Ectodermal cell (in vitro differentiated cells): ENCODE data around the gene MYO5B.

Experiments
- H3K27ac ChIP-seq: 2 replicates; pipeline ENCODE4 v1.7.0; 2013; ENCODE audit warnings: mild to moderate bottlenecking, low read depth, low read length; ENCODE audit not compliant: insufficient read depth, poor library complexity, severe bottlenecking
- H3K27me3 ChIP-seq: 2 replicates; pipeline ENCODE4 v1.7.0; 2013; ENCODE audit warnings: mild to moderate bottlenecking, low read length; ENCODE audit not compliant: insufficient read depth, control insufficient read depth, poor library complexity, severe bottlenecking
- H3K36me3 ChIP-seq: one replicate; pipeline ENCODE4 v1.7.0; 2013; ENCODE audit warnings: low read length; ENCODE audit not compliant: control insufficient read depth, insufficient read depth
- H3K4me1 ChIP-seq: one replicate; pipeline ENCODE4 v1.7.0; 2013; ENCODE audit warnings: low read length; ENCODE audit not compliant: control insufficient read depth, insufficient read depth
- H3K4me3 ChIP-seq: 2 replicates; pipeline ENCODE4 v1.7.0; 2013; ENCODE audit warnings: low read depth, low read length, control low read depth; ENCODE audit not compliant: insufficient read depth
- H3K9me3 ChIP-seq: 2 replicates; pipeline ENCODE4 v1.7.0; 2013; ENCODE audit warnings: mild to moderate bottlenecking, low read length, moderate library complexity; ENCODE audit not compliant: control insufficient read depth
- WGBS, 2 experiments: methylation state at CpG; one replicate each; pipeline ENCODE4 v1.1.7; 2013; ENCODE audit warnings: missing lambda C conversion rate in 2 of 2; 5-methylcytosine and 5-hydroxymethylcytosine counted together

The MYO5B gene

GRCh38 chr18:50155406-50155805 is 39.5 kb downstream of the MYO5B start:
- H3K36me3 ChIP-seq = no peaks in the 10 kb centered on the region
- no peak overlapping the region for H3K27ac ChIP-seq
- no peak overlapping the region for H3K4me3 ChIP-seq
- no peaks in the 10 kb centered on the region for H3K27me3 ChIP-seq
- WGBS, 2 experiments = 95 to 97% methylated on average over 2 of the region's 2 CpGs
- no peaks in the 10 kb centered on the region for H3K4me1 ChIP-seq
- H3K9me3 ChIP-seq = no peaks in the 10 kb centered on the region

GRCh38 chr18:50154420-50154819 is 40.5 kb downstream of the MYO5B start:
- no peak overlapping the region for H3K4me3 ChIP-seq
- H3K9me3 ChIP-seq = no peaks in the 10 kb centered on the region
- no peaks in the 10 kb centered on the region for H3K27me3 ChIP-seq
- no peak overlapping the region for H3K27ac ChIP-seq
- no peaks in the 10 kb centered on the region for H3K4me1 ChIP-seq
- WGBS, 2 experiments = 95 to 100% methylated on average over 2 of the region's 2 CpGs
- no peaks in the 10 kb centered on the region for H3K36me3 ChIP-seq

- Histone ChIP-seq H3K36me3 (no peaks in the 10 kb centered on the region), H3K27me3 (no peaks in the 10 kb centered on the region), H3K9me3 (no peaks in the 10 kb centered on the region), H3K4me3 (no peak overlapping the region), H3K27ac (no peak overlapping the region), H3K4me1 (no peaks in the 10 kb centered on the region)
- 94 to 100% methylated on average over 2 of the region's 2 CpGs for WGBS, 2 experiments
Measured at GRCh38 chr18:50152900-50153299, 42.0 kb downstream of the MYO5B start.

- Histone ChIP-seq H3K27me3 (no peaks in the 10 kb centered on the region), H3K36me3 (no peaks in the 10 kb centered on the region), H3K4me1 (no peaks in the 10 kb centered on the region), H3K27ac (no peak overlapping the region), H3K4me3 (no peak overlapping the region), H3K9me3 (no peaks in the 10 kb centered on the region)
- WGBS, 2 experiments = 89 to 94% methylated on average over 8 of the region's 8 CpGs
Measured at GRCh38 chr18:50151926-50152325, 43.0 kb downstream of the MYO5B start.

GRCh38 chr18:50144540-50144939 is 50.4 kb downstream of the MYO5B start:
- Histone ChIP-seq H3K27ac (no peak overlapping the region), H3K4me1 (no peaks in the 10 kb centered on the region), H3K9me3 (no peaks in the 10 kb centered on the region), H3K27me3 (no peaks in the 10 kb centered on the region), H3K4me3 (no peak overlapping the region), H3K36me3 (no peaks in the 10 kb centered on the region)

- WGBS, 2 experiments = 92 to 94% methylated on average over 2 of the region's 2 CpGs
- H3K27me3 ChIP-seq = no peaks in the 10 kb centered on the region
- no peaks in the 10 kb centered on the region for H3K9me3 ChIP-seq
- no peaks in the 10 kb centered on the region for H3K4me1 ChIP-seq
- H3K36me3 ChIP-seq = no peaks in the 10 kb centered on the region
- H3K27ac ChIP-seq = no peak overlapping the region
- H3K4me3 ChIP-seq = no peak overlapping the region
Measured at GRCh38 chr18:50143886-50144285, 51.1 kb downstream of the MYO5B start.

GRCh38 chr18:50143294-50143693 is 51.7 kb downstream of the MYO5B start:
- 71 to 89% methylated on average over 2 to 3 of the region's 3 CpGs for WGBS, 2 experiments
- no peak overlapping the region for H3K4me3 ChIP-seq
- no peaks in the 10 kb centered on the region for H3K27me3 ChIP-seq
- no peaks in the 10 kb centered on the region for H3K9me3 ChIP-seq
- no peaks in the 10 kb centered on the region for H3K36me3 ChIP-seq
- no peak overlapping the region for H3K27ac ChIP-seq
- H3K4me1 ChIP-seq = no peaks in the 10 kb centered on the region

GRCh38 chr18:50142441-50143120 is 52.4 kb downstream of the MYO5B start:
- Histone ChIP-seq H3K4me1 (no peaks in the 10 kb centered on the region), H3K36me3 (no peaks in the 10 kb centered on the region), H3K27ac (no peak overlapping the region), H3K4me3 (no peak overlapping the region), H3K27me3 (no peaks in the 10 kb centered on the region), H3K9me3 (no peaks in the 10 kb centered on the region)
- 78 to 93% methylated on average over 4 to 6 of the region's 6 CpGs for WGBS, 2 experiments

- H3K27me3 ChIP-seq = no peaks in the 10 kb centered on the region
- H3K4me1 ChIP-seq = no peaks in the 10 kb centered on the region
- H3K9me3 ChIP-seq = no peaks in the 10 kb centered on the region
- no peak overlapping the region for H3K4me3 ChIP-seq
- H3K27ac ChIP-seq = no peak overlapping the region
- H3K36me3 ChIP-seq = no peaks in the 10 kb centered on the region
- WGBS, 2 experiments = 92 to 95% methylated on average over 2 to 3 of the region's 4 CpGs
Measured at GRCh38 chr18:50138181-50139064, 56.5 kb downstream of the MYO5B start.

GRCh38 chr18:50135903-50136302 is 59.0 kb downstream of the MYO5B start:
- WGBS, 2 experiments = 92 to 95% methylated on average over 9 of the region's 9 CpGs
- Histone ChIP-seq H3K27me3 (no peaks in the 10 kb centered on the region), H3K9me3 (no peaks in the 10 kb centered on the region), H3K4me1 (no peaks in the 10 kb centered on the region), H3K4me3 (no peak overlapping the region), H3K36me3 (no peaks in the 10 kb centered on the region), H3K27ac (no peak overlapping the region)
